ENCODE measurements around the gene GRIK1.

DNA sequence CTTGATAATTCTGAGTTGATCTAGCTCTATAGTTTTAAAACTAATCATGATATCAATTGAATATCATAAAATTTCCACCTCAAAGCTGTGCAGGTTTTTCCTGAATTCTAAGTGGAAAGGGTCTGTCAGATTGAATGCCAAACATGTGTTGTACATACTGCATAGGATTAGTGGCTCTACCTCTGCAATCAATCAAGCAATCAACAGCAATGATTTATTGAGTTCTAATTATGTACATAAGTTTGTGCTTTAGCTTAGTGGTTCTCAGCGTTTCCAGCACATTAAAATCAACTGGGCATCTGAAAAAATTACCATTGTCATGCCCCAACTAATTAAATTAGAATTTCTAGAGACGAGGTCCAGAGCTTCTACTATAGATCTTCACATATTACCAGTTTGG lies 389.6 kb downstream of the GRIK1 start:
- TF ChIP-seq, protein P1, sequence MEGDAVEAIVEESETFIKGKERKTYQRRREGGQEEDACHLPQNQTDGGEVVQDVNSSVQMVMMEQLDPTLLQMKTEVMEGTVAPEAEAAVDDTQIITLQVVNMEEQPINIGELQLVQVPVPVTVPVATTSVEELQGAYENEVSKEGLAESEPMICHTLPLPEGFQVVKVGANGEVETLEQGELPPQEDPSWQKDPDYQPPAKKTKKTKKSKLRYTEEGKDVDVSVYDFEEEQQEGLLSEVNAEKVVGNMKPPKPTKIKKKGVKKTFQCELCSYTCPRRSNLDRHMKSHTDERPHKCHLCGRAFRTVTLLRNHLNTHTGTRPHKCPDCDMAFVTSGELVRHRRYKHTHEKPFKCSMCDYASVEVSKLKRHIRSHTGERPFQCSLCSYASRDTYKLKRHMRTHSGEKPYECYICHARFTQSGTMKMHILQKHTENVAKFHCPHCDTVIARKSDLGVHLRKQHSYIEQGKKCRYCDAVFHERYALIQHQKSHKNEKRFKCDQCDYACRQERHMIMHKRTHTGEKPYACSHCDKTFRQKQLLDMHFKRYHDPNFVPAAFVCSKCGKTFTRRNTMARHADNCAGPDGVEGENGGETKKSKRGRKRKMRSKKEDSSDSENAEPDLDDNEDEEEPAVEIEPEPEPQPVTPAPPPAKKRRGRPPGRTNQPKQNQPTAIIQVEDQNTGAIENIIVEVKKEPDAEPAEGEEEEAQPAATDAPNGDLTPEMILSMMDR (IDR thresholded peaks at IDR 0.05) = no peak
- TF ChIP-seq POLR2A (IDR thresholded peaks at IDR 0.05) = no peak
